DND-41 (cell line): ENCODE results near the gene CAMTA2.

Experiments used
- CTCF ChIP-seq: IDR thresholded peaks from 2 replicates; pipeline ENCODE4 v1.5.1; 2012; ENCODE audit warnings: borderline replicate concordance, low read length, moderate library complexity, mild to moderate bottlenecking; ENCODE audit not compliant: poor library complexity, severe bottlenecking; ENCODE audit errors: extremely low read depth
- EZH2 ChIP-seq: IDR thresholded peaks from 3 replicates; pipeline ENCODE4 v1.6.1; 2012; ENCODE audit warnings: borderline replicate concordance, low read depth, mild to moderate bottlenecking, moderate library complexity, low read length, inconsistent platforms; ENCODE audit not compliant: severe bottlenecking

GRCh38 chr17:4941319-4941610 is 46.2 kb downstream of the CAMTA2 start:
- TF ChIP-seq CTCF (no peak), EZH2 (no peak)
